GM21381 (cell line): ENCODE data around the gene ARHGEF12.

Experiments used
- ATAC-seq: cut with Tn5 transposase; IDR thresholded peaks from one replicate; pipeline ENCODE4 v1.9.1; 2021; ENCODE audit warnings: mild to moderate bottlenecking, moderate library complexity; ENCODE audit not compliant: unreplicated experiment

The ARHGEF12 gene

GRCh38 chr11:120338107-120338933, 2.1 kb downstream of the ARHGEF12 start:
- no peak for ATAC-seq

GRCh38 chr11:120339394-120339890, 3.2 kb downstream of the ARHGEF12 start:
- ATAC-seq, result no peak

- ATAC-seq, result no peak
Measured at GRCh38 chr11:120340529-120340928, 4.3 kb downstream of the ARHGEF12 start.

DNA sequence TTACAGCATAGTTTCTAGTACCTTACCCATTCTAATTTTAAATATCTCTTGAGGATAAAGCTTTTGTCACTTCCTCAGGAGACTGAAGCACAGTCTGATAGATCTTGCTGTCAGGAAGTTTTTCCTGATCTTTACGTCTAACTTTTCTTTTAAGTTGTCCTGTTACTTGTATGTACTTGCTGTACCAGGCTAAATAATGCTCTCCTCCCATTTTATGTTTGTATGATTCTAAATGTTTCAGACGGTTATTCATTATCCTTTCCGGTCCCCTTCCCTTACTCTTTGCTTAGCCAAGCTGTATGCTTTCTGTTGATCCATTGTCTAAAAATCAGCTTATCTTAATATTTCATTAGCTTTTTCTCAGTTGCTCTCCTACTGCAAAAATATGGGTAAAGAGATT, 6.0 kb downstream of the ARHGEF12 start:
- no peak for ATAC-seq

DNA sequence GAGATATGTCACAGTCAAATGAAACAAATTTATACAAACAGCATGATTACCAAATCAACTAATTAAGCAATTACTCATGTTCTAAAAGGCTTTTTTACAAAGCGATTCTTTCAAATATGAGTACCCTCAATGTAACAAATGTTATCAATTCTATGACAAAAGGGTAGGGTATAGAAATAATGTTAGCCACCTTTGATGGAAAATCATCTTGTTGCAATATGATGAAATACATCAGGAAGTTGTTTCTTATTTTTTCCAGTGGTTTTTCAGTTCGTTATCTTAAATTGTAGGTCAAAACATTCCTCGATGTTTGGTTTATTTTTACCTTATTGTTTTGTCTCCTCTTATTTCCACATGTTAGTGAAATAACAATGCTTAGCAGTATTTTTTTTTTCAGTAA, 6.5 kb downstream of the ARHGEF12 start:
- ATAC-seq, result no peak

DNA sequence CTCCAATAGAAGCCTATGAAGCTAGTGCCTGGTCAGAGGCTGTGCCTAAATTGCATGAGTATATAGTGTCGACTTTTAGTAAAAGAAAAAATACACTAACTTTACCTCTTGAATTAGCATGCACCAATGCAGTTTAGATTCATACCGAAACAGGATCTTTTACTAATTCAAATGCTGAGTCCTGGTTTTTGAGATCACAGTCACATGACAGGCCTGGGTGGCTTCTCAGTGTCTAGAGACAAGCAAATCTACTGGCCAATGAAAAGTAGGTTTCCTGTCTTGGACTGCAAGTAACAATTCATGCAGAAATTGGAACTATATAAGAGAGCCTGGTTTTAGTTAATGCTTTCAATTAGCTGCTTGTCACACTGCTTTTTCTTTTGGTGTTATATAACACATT, 7.2 kb downstream of the ARHGEF12 start:
- ATAC-seq, result no peak

GRCh38 chr11:120344302-120345004, 8.2 kb downstream of the ARHGEF12 start:
- peak; percentile 88 for ATAC-seq

GRCh38 chr11:120346233-120346632, 10.0 kb downstream of the ARHGEF12 start:
- no peak for ATAC-seq

- no peak for ATAC-seq
Measured at GRCh38 chr11:120350637-120351036, 14.4 kb downstream of the ARHGEF12 start.

GRCh38 chr11:120352405-120352804, 16.2 kb downstream of the ARHGEF12 start:
- no peak for ATAC-seq

DNA sequence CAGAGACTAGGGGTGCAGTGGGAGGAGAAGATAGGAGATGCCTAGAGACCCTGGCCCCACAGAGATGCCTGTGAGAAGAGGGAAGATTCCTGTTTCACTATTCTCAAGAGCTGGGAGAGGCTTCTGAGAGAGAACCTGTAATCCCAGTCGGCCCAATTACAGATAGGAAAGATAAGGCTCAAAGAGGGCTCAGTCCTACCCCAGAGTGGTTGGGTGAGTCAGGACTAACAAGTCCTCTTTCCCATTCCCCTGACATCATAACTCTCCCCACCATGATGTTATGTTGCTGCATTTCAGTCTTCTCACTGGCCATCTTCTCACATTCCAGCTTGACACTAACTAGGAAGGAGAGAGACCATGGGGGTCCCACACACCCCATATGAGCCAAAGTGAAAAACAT, 17.9 kb downstream of the ARHGEF12 start:
- ATAC-seq, result no peak

DNA sequence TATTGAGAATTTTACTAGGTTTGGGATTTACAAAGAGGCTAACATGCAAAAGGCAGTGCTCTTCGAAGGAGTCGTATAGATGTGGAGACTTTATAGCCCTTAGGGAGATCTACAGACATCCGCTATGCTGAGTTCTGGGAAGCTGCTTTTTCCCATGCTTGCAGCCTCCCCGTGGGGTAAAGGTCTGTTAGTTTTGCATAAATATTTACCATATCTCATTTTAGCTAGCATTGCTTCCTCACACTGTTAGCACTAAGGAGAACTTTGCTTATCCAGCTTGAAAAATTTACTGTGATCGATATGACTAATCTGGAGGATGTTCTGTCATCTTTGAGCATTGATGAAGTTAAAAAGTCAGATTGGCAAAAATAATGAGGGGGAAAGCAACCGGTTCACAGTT, 18.6 kb downstream of the ARHGEF12 start:
- ATAC-seq, result no peak

GRCh38 chr11:120357620-120358019, 21.4 kb downstream of the ARHGEF12 start:
- no peak for ATAC-seq

- no peak for ATAC-seq
Measured at GRCh38 chr11:120358729-120359128, 22.5 kb downstream of the ARHGEF12 start.

- no peak for ATAC-seq
Measured at GRCh38 chr11:120363436-120363835, 27.2 kb downstream of the ARHGEF12 start.

GRCh38 chr11:120365512-120365911, 29.3 kb downstream of the ARHGEF12 start:
- ATAC-seq, result no peak

GRCh38 chr11:120372296-120372695, 36.1 kb downstream of the ARHGEF12 start:
- no peak for ATAC-seq

GRCh38 chr11:120375076-120375475, 38.9 kb downstream of the ARHGEF12 start:
- ATAC-seq, result no peak

DNA sequence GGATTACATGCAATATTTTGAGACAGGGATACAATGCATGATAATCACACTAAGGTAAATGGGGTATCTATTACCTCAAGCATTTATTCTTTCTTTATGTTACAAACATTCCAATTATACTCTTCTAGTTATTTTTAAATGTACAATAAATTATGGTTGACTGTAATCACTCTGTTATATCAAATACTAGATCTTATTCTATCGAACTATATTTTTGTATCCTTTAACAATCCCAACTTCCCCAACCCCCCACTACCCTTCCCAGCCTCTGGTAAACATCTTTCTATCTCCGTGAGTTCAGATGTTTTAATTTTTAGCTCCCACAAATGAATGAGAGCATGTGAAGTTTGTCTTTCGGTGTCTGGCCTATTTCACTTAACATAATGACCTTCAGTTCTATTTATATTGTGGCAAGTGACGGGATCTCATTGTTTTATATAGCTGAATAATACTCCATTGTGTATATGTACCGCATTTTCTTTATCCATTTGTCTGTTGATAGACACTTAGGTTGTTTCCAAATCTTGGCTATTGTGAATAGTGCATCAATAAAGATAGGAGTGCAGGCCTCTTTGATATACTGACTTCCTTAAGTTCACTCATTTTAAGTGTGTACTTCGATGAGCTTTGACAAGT, 40.5 kb downstream of the ARHGEF12 start:
- ATAC-seq, result no peak

DNA sequence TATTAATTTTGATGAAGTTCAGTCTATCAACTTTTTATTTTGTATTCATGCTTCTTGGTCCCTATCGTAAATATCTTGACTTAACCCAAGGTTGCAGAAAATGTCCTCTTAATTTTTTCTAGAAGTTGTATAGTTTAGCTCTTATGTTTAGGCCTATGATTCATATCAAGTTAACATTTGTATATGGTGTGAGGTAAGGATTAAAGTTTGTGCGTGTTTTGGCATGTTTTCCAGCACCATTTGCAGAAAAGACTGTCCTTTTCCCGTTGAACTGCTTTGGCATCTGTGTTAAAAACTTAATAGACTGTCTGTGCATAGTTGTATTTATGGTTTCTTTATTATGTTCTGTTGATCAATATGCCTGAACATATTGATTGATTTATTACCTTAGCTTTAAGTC, 42.3 kb downstream of the ARHGEF12 start:
- no peak for ATAC-seq

DNA sequence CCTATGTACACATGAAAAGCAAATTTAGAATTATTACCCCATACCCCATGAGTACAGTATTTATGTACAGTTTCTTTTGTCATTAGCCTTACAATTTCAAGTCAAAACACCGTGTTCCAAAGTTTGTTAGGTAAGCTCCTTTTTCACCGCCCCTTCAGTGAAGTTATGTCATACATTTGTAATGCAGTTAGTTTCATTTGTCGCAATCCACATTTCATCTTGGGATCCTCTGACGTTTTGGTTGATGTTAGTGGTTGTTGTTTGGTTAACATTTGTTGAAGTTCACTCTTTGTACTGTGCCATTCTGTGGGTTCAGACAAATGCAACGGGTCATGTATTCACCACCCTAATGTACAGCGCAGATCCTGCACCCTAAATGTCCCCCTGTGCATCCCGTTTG, 45.2 kb downstream of the ARHGEF12 start:
- no peak for ATAC-seq
